ENCODE results near the gene ZNF541. TPM values are rescaled to one million over a fixed set of nuclear protein-coding genes. Genes with fewer than 3 reads are reported as not detected.

The ZNF541 gene
- polyA plus RNA-seq, 3 donors: not detected

- H3K27me3 ChIP-seq (ENCODE audit: control insufficient read depth in 2 of 2, insufficient read depth in 2 of 2, low read length in 2 of 2): no peaks in the 10 kb centered on the region
- peaks cover 0 to 2% (median 0%) of the 10 kb centered on the region in 7 donors for H3K9me3 Mint-ChIP-seq
- intact Hi-C loops (cut with micrococcal nuclease): loop anchor here (1.0 to 5.0 kb wide), 2 partner anchors 9 to 53 kb away; no protein-coding TSS in a partner anchor
- H3K9ac ChIP-seq (ENCODE audit: insufficient read depth, low read length, poor library complexity, severe bottlenecking): peak within 1 kb of the TSS; percentile 95
- H3K36me3 ChIP-seq (replicated peaks in 1 of 2; ENCODE audit: control insufficient read depth in 1 of 2, insufficient read depth in 2 of 2, low read length in 2 of 2): peaks cover 2 to 5% of the 10 kb centered on the region in 2 donors
- peak; percentile 49 to 76 (median 60) for DNase-seq
- H3K27ac Mint-ChIP-seq: peak within 1 kb of the TSS; percentile 76 to 95 (median 87)
- H2AFZ ChIP-seq (ENCODE audit: insufficient read depth, low read depth, low read length, poor library complexity, severe bottlenecking): peak within 1 kb of the TSS; percentile 83
- H3K4me1 Mint-ChIP-seq: peaks cover 38% of the 10 kb centered on the region
- peak within 1 kb of the TSS; percentile 95 for H3K4me2 ChIP-seq (replicated peaks; ENCODE audit: extremely low read depth, low read length, poor library complexity, severe bottlenecking)
- H3K36me3 Mint-ChIP-seq: peaks cover 3 to 11% of the 10 kb centered on the region in 2 donors
- peak within 1 kb of the TSS; percentile 87 to 94 for H3K4me3 Mint-ChIP-seq
- peaks cover 0 to 6% (median 3%) of the 10 kb centered on the region in 3 donors for H3K27me3 Mint-ChIP-seq (ENCODE audit: low read depth in 3 of 3)
- peaks cover 60% of the 10 kb centered on the region for H3K79me2 ChIP-seq (ENCODE audit: insufficient read depth, low read length)
- TF ChIP-seq, protein P1, sequence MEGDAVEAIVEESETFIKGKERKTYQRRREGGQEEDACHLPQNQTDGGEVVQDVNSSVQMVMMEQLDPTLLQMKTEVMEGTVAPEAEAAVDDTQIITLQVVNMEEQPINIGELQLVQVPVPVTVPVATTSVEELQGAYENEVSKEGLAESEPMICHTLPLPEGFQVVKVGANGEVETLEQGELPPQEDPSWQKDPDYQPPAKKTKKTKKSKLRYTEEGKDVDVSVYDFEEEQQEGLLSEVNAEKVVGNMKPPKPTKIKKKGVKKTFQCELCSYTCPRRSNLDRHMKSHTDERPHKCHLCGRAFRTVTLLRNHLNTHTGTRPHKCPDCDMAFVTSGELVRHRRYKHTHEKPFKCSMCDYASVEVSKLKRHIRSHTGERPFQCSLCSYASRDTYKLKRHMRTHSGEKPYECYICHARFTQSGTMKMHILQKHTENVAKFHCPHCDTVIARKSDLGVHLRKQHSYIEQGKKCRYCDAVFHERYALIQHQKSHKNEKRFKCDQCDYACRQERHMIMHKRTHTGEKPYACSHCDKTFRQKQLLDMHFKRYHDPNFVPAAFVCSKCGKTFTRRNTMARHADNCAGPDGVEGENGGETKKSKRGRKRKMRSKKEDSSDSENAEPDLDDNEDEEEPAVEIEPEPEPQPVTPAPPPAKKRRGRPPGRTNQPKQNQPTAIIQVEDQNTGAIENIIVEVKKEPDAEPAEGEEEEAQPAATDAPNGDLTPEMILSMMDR (IDR thresholded peaks at IDR 0.05): no peak
- peak within 1 kb of the TSS; percentile 73 to 93 for H3K27ac ChIP-seq (ENCODE audit: low read depth in 1 of 2, low read length in 2 of 2)
- peak within 1 kb of the TSS; percentile 87 to 97 (median 96) for H3K4me3 ChIP-seq (replicated peaks in 1 of 3; ENCODE audit: low read depth in 2 of 3, low read length in 3 of 3)
- H4K20me1 ChIP-seq (ENCODE audit: insufficient read depth, low read length): peaks cover 46% of the 10 kb centered on the region
- no peaks in the 10 kb centered on the region for H3K9me3 ChIP-seq (replicated peaks in 1 of 2; ENCODE audit: control insufficient read depth in 1 of 2, insufficient read depth in 1 of 2, low read length in 2 of 2)
- under 1% methylated on average over 31 of the region's 94 CpGs for WGBS (ENCODE audit: insufficient coverage)
- peaks cover 23 to 28% of the 10 kb centered on the region in 2 donors for H3K4me1 ChIP-seq (ENCODE audit: control insufficient read depth in 1 of 2, insufficient read depth in 2 of 2, low read length in 2 of 2)
Observed at GRCh38 chr19:47608969-47609905, 36.3 kb upstream of the ZNF541 start, which contains the start of gene BICRA. Gene BICRA (plus strand): TSS chr19:47609134. CDS start chr19:47673575, 64,441 bp downstream.

Data from CD14-positive monocyte (primary cell).